ENCODE data around the gene DDX39A.

DNA sequence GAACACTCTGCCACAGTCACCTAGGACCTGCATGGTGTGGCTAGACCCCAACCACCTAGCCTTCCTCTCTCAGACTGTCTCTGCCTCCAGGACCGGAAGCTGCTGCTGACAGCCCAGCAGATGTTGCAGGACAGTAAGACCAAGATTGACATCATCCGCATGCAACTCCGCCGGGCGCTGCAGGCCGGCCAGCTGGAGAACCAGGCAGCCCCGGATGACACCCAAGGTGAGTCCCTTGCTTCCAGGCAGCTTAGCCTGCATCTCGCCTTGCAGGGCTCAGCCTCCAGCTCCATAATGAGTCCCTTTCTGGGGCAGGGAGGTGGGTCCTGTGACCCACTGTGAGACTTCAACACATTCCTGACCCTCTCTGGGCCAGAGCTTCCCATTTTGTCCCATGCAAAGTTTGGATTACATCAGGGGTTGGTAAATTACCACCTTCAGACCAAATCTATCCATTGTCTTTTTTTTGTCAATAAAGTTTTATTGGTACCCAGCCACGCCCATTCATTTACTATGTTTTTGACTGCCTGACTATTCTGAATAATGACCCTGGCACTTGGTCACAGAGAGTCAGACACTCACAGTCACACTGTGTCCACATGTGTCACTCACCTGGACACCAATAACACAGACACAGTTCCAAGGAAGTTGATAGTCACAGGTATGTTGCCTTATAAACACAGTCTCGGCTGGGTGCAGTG is 27.3 kb upstream of the DDX39A start:
- TF ChIP-seq, protein P1, sequence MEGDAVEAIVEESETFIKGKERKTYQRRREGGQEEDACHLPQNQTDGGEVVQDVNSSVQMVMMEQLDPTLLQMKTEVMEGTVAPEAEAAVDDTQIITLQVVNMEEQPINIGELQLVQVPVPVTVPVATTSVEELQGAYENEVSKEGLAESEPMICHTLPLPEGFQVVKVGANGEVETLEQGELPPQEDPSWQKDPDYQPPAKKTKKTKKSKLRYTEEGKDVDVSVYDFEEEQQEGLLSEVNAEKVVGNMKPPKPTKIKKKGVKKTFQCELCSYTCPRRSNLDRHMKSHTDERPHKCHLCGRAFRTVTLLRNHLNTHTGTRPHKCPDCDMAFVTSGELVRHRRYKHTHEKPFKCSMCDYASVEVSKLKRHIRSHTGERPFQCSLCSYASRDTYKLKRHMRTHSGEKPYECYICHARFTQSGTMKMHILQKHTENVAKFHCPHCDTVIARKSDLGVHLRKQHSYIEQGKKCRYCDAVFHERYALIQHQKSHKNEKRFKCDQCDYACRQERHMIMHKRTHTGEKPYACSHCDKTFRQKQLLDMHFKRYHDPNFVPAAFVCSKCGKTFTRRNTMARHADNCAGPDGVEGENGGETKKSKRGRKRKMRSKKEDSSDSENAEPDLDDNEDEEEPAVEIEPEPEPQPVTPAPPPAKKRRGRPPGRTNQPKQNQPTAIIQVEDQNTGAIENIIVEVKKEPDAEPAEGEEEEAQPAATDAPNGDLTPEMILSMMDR (IDR thresholded peaks at IDR 0.05), result no peak
- TF ChIP-seq EZH2 (IDR thresholded peaks at IDR 0.05; ENCODE audit: borderline replicate concordance, insufficient read depth, low read depth, low read length, poor library complexity, severe bottlenecking), result no peak
